Endodermal cell (in vitro differentiated cells): ENCODE measurements around the gene CDKN2D. TPM values are rescaled to one million over a fixed set of nuclear protein-coding genes. Genes with fewer than 3 reads are reported as not detected.

Experiments used
- DNase-seq: peaks from one replicate; pipeline ENCODE4 v3.0.0-alpha.2; 2017
- H3K27ac ChIP-seq: 2 replicates; pipeline ENCODE4 v1.5.1; 2013; ENCODE audit warnings: mild to moderate bottlenecking, low read depth, low read length, moderate library complexity
- H3K27me3 ChIP-seq: 2 replicates; pipeline ENCODE4 v1.6.1; 2013; ENCODE audit warnings: mild to moderate bottlenecking, low read length, moderate library complexity; ENCODE audit not compliant: insufficient read depth, control insufficient read depth, poor library complexity, severe bottlenecking
- H3K36me3 ChIP-seq: 2 replicates; pipeline ENCODE4 v1.7.0; 2013; ENCODE audit warnings: mild to moderate bottlenecking, low read length, moderate library complexity; ENCODE audit not compliant: control insufficient read depth, insufficient read depth
- H3K4me1 ChIP-seq: one replicate; pipeline ENCODE4 v1.7.0; 2013; ENCODE audit warnings: low read length; ENCODE audit not compliant: control insufficient read depth, insufficient read depth
- H3K4me3 ChIP-seq: 2 replicates; pipeline ENCODE4 v1.5.1; 2013; ENCODE audit warnings: mild to moderate bottlenecking, low read length, moderate library complexity
- H3K9ac ChIP-seq: 2 replicates; pipeline ENCODE4 v1.6.1; 2013; ENCODE audit warnings: mild to moderate bottlenecking, low read length, moderate library complexity; ENCODE audit not compliant: poor library complexity, severe bottlenecking; ENCODE audit errors: extremely low read depth
- H3K9me3 ChIP-seq: 2 replicates; pipeline ENCODE4 v1.6.1; 2013; ENCODE audit warnings: mild to moderate bottlenecking, low read length, moderate library complexity; ENCODE audit not compliant: control insufficient read depth
- H3K27ac Mint-ChIP-seq: 2 replicates; pipeline ENCODE4 v1.8.0; 2020; ENCODE audit warnings: mixed read lengths
- H3K27me3 Mint-ChIP-seq: 2 replicates; pipeline ENCODE4 v1.8.0; 2021; ENCODE audit warnings: mild to moderate bottlenecking, mixed read lengths; ENCODE audit not compliant: insufficient read depth
- H3K36me3 Mint-ChIP-seq: 2 replicates; pipeline ENCODE4 v1.8.0; 2020; ENCODE audit warnings: low read depth, mixed read lengths
- H3K4me1 Mint-ChIP-seq: 2 replicates; pipeline ENCODE4 v1.8.0; 2020; ENCODE audit warnings: mixed read lengths
- H3K4me3 Mint-ChIP-seq: 2 replicates; pipeline ENCODE4 v1.8.0; 2020; ENCODE audit warnings: mild to moderate bottlenecking, moderate library complexity, mixed read lengths
- H3K9me3 Mint-ChIP-seq: 2 replicates; pipeline ENCODE4 v1.8.0; 2020; ENCODE audit warnings: mild to moderate bottlenecking, mixed read lengths
- WGBS, 2 experiments: methylation state at CpG; one replicate each; pipeline versions ENCODE4 v1.1.5 to v1.1.7; 2013; ENCODE audit warnings: missing lambda C conversion rate in 2 of 2, mixed read lengths in 1 of 2; ENCODE audit not compliant: insufficient coverage in 1 of 2, insufficient read length in 1 of 2; 5-methylcytosine and 5-hydroxymethylcytosine counted together
- microRNA-seq: library from miRNA; unstranded; fragments of <30 nt; microRNA quantifications from one replicate; pipeline ENCODE4 v1.2.0, GENCODE V29; 2020; ENCODE audit warnings: borderline microRNAs expressed
- total RNA-seq, 2 donors: library from RNA; stranded (reverse); fragmentation: NEBNext Ultra II Directional in 1 of 2; extraction: Animal tissue kit (Norgen Biotek cat#: 25700) in 1 of 2; gene quantifications; 2 replicates in 1 of 2; 3 replicates in 1 of 2; pipeline ENCODE4 v1.2.1, GENCODE V29; 2021
- TF ChIP-seq, protein P1 (sequence below): fragments of 200-600 bp; sonication (generic); conservative IDR thresholded peaks from 2 replicates; pipeline ENCODE4 v1.5.0; 2021; ENCODE audit warnings: antibody characterized with exemption, mild to moderate bottlenecking

The CDKN2D gene
- total RNA-seq, 2 donors from 2014 or later, result 3.5 to 4.6 TPM

DNA sequence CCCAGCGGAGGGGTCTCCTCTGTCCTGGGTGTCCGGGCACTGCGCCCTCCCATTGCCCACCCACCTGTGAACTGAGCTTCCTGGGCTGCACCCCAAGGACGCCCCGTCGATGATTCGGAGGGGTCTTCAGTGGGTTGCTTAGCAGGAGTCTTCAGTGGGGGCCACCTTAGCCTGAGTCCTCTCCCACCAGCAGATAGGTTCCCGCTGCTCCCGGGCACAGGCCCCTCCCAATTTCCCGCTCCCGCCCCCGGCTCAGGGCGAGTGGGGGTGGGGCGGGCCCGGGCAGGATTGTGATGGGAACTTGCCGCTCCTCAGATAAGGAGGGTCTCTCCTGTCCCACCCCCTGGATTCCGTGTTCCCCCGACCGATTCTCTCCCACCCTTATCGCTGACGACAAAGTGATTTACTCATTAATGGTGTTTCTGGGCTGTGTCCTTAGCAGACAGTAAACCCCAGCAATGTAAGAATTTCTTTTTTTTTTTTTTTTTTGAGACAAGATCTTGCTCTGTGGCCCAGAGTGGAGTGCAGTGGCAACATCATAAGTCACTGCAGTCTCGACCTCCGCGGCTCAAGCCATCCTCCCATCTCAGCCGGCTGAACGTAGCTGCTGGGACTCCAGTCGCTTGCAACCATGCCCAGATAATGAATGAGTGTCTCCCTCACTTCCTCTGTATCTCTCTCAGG, 50.9 kb downstream of the CDKN2D start:
- H3K27ac ChIP-seq, result no peak overlapping the region
- no peaks in the 10 kb centered on the region for H3K36me3 ChIP-seq
- 5 to 8% methylated on average over 2 to 27 of the region's 27 CpGs for WGBS, 2 experiments
- H3K9me3 ChIP-seq, result no peaks in the 10 kb centered on the region
- Mint-ChIP-seq H3K4me3 (peak overlapping the region; percentile 47), H3K36me3 (no peaks in the 10 kb centered on the region), H3K27ac (peak overlapping the region; percentile 22), H3K4me1 (peaks cover 12% of the 10 kb centered on the region), H3K27me3 (peaks cover 69% of the 10 kb centered on the region), H3K9me3 (no peaks in the 10 kb centered on the region)
- DNase-seq, result peak; percentile 88
- H3K4me3 ChIP-seq, result peak overlapping the region; percentile 79
- H3K4me1 ChIP-seq, result no peaks in the 10 kb centered on the region
- H3K9ac ChIP-seq, result peak overlapping the region; percentile 20
- TF ChIP-seq, protein P1, sequence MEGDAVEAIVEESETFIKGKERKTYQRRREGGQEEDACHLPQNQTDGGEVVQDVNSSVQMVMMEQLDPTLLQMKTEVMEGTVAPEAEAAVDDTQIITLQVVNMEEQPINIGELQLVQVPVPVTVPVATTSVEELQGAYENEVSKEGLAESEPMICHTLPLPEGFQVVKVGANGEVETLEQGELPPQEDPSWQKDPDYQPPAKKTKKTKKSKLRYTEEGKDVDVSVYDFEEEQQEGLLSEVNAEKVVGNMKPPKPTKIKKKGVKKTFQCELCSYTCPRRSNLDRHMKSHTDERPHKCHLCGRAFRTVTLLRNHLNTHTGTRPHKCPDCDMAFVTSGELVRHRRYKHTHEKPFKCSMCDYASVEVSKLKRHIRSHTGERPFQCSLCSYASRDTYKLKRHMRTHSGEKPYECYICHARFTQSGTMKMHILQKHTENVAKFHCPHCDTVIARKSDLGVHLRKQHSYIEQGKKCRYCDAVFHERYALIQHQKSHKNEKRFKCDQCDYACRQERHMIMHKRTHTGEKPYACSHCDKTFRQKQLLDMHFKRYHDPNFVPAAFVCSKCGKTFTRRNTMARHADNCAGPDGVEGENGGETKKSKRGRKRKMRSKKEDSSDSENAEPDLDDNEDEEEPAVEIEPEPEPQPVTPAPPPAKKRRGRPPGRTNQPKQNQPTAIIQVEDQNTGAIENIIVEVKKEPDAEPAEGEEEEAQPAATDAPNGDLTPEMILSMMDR, result no peak
- peaks cover 68% of the 10 kb centered on the region for H3K27me3 ChIP-seq

DNA sequence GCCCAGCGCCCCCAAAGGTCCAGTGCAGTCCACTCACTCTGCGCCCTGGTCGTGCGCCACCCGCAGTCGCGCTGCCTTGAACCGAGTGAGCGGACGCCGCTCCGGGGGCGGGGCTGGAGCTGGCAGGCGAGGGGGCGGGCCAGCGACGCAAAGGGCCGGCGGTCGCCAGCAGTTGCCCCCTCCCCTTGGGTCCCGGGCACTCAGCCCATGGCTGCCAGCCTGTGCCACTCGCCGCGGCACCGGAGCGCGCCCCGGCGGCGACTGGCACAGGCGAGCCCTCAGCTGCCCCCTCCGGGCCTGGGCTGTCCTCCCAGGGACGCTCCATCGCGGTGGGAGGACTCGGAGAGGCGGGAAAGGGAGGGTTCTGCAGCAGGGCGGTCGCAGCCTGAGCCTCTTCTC, 51.4 kb downstream of the CDKN2D start, which contains the start of gene S1PR5:
Gene S1PR5 (minus strand): TSS at position 87 of the 399 bp plus-strand sequence. CDS start 2,436 bp downstream, outside the sequence.
- peaks cover 73% of the 10 kb centered on the region for H3K27me3 ChIP-seq
- H3K27ac ChIP-seq, result no peak within 1 kb of the TSS
- H3K36me3 ChIP-seq, result no peaks in the 10 kb centered on the region
- H3K4me1 ChIP-seq, result no peaks in the 10 kb centered on the region
- DNase-seq, result peak; percentile 85
- peak within 1 kb of the TSS; percentile 22 for H3K27ac Mint-ChIP-seq
- no peaks in the 10 kb centered on the region for H3K9me3 Mint-ChIP-seq
- peak within 1 kb of the TSS; percentile 20 for H3K9ac ChIP-seq
- H3K4me3 Mint-ChIP-seq, result peak within 1 kb of the TSS; percentile 47
- 2 to 4% methylated on average over 9 to 39 of the region's 39 CpGs for WGBS, 2 experiments
- H3K4me1 Mint-ChIP-seq, result peaks cover 12% of the 10 kb centered on the region
- no peaks in the 10 kb centered on the region for H3K36me3 Mint-ChIP-seq
- TF ChIP-seq, protein P1, result no peak
- no peaks in the 10 kb centered on the region for H3K9me3 ChIP-seq
- peaks cover 75% of the 10 kb centered on the region for H3K27me3 Mint-ChIP-seq
- peak within 1 kb of the TSS; percentile 79 for H3K4me3 ChIP-seq

DNA sequence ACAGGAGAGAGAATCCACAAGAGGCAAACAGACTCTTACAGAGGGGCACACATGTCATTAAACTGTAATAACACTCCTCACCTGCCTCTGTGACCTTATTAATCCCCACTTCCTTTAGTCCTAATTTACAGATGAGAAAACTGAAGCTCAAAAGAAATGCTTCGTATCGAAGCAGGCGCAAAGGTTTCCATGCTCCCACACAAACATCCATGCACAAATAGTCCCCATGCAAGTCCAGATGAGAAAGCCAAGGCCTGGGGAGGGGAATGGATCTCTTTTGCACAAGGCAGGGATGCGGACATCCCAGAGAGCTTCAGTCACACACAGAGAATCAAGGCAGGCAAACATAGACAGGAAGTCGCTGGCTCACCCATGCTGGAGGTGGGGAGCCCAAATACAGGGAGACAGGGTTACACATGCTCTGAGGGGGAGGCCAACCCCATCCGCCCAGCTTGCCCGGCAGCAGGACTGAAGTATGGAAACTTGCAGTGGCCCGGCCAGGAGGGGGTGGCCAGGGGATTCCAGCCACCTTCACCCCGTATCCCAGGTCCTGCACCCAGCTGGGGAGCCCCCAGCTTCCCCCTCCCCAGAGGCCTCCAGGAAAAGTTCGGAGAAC, 52.0 kb downstream of the CDKN2D start:
- H3K4me3 Mint-ChIP-seq, result peak overlapping the region; percentile 47
- H3K4me1 Mint-ChIP-seq, result peaks cover 12% of the 10 kb centered on the region
- no peaks in the 10 kb centered on the region for H3K36me3 Mint-ChIP-seq
- H3K4me3 ChIP-seq, result peak overlapping the region; percentile 79
- no peak overlapping the region for H3K27ac Mint-ChIP-seq
- H3K4me1 ChIP-seq, result no peaks in the 10 kb centered on the region
- DNase-seq, result no peak
- TF ChIP-seq, protein P1, result no peak
- H3K27ac ChIP-seq, result no peak overlapping the region
- peaks cover 78% of the 10 kb centered on the region for H3K27me3 Mint-ChIP-seq
- H3K27me3 ChIP-seq, result peaks cover 79% of the 10 kb centered on the region
- WGBS, 2 experiments, result 62 to 68% methylated on average over 5 to 10 of the region's 10 CpGs
- H3K9me3 ChIP-seq, result no peaks in the 10 kb centered on the region
- H3K9me3 Mint-ChIP-seq, result no peaks in the 10 kb centered on the region
- no peak overlapping the region for H3K9ac ChIP-seq
- H3K36me3 ChIP-seq, result no peaks in the 10 kb centered on the region

Small RNA genes within 50 kb of the gene (microRNA-seq; reads per million reads assigned to microRNA genes)
- gene MIR1238, result not detected

Other genes starting within 250 kb of the CDKN2D start
- 10 to 100 TPM; 53.1 to 64.7 TPM for gene RAVER1, start 235.4 kb downstream of the CDKN2D start, total RNA-seq
- gene ICAM3, start 229.4 kb downstream of the CDKN2D start, total RNA-seq, result 10 to 100 TPM in 1 of 2 donors, 1 to 10 TPM in 1; 2.7 to 13.7 TPM
- gene TYK2, start 188.4 kb downstream of the CDKN2D start, total RNA-seq, result 10 to 100 TPM; 63.5 to 65.8 TPM
- 100 to 1,000 TPM; 148 to 172 TPM for gene CDC37, start 165.4 kb downstream of the CDKN2D start, total RNA-seq
- gene PDE4A, start 148.4 kb downstream of the CDKN2D start, total RNA-seq, result 1 to 10 TPM; 1.7 to 2.6 TPM
- gene KEAP1, start 65.6 kb downstream of the CDKN2D start, total RNA-seq, result 10 to 100 TPM; 53.3 to 59.5 TPM
- 1 to 10 TPM; 1.2 to 5.1 TPM for gene S1PR5, start 51.5 kb downstream of the CDKN2D start, total RNA-seq
- gene ATG4D, start 25.1 kb downstream of the CDKN2D start, total RNA-seq, result 10 to 100 TPM; 37.9 to 44.8 TPM
- 10 to 100 TPM; 45.2 to 47.7 TPM for gene KRI1, start 3.0 kb downstream of the CDKN2D start, total RNA-seq
- gene AP1M2, start 18.3 kb upstream of the CDKN2D start, total RNA-seq, result 100 to 1,000 TPM; 132 to 146 TPM
- 100 to 1,000 TPM; 106 to 240 TPM for gene SLC44A2, start 56.6 kb upstream of the CDKN2D start, total RNA-seq
- gene ILF3, start 85.4 kb upstream of the CDKN2D start, total RNA-seq, result 100 to 1,000 TPM; 625 to 629 TPM
- gene QTRT1, start 132.5 kb upstream of the CDKN2D start, total RNA-seq, result 10 to 100 TPM; 36.8 to 40.0 TPM
- 100 to 1,000 TPM; 118 to 136 TPM for gene DNM2, start 149.1 kb upstream of the CDKN2D start, total RNA-seq